Ascending aorta (tissue), 2 donors: ENCODE measurements around the gene RNF103. TPM values are rescaled to one million over a fixed set of nuclear protein-coding genes. Genes with fewer than 3 reads are reported as not detected.
"Not testable (repeated sequence)": the region's sequence is repeated elsewhere in the genome, so short reads cannot be mapped to it uniquely, and the experiment has no call there.

ENCODE experiments used
- DNase-seq, 2 donors: peaks; one replicate each; pipeline ENCODE4 v3.0.0-alpha.2; 2019; ENCODE audit warnings: low spot score in 2 of 2
- H3K27ac ChIP-seq, 2 donors: fragments of 200-600 bp; sonication (generic); one replicate each; pipeline ENCODE4 v1.5.1; 2016 to 2017; ENCODE audit warnings: mild to moderate bottlenecking in 1 of 2
- H3K27me3 ChIP-seq: fragments of 200-600 bp; sonication (generic); one replicate; pipeline ENCODE4 v1.5.1; 2017
- H3K36me3 ChIP-seq, 2 donors: fragments of 200-600 bp; sonication (generic); one replicate each; pipeline ENCODE4 v1.5.1; 2016
- H3K4me1 ChIP-seq, 2 donors: fragments of 200-600 bp; sonication (generic); one replicate each; pipeline ENCODE4 v1.5.1; 2016 to 2017; ENCODE audit warnings: mild to moderate bottlenecking in 1 of 2
- H3K4me3 ChIP-seq, 2 donors: fragments of 200-600 bp; sonication (generic); one replicate each; pipeline ENCODE4 v1.5.1; 2016 to 2017; ENCODE audit warnings: mild to moderate bottlenecking in 1 of 2
- H3K9me3 ChIP-seq, 2 donors: fragments of 200-600 bp; sonication (generic); one replicate each; pipeline ENCODE4 v1.5.1; 2016
- intact Hi-C: fragments of 100-400 bp; cut with DNase I; formaldehyde crosslinking; loops from one replicate; pipeline ENCODE4 v1.15.1; 2023
- total RNA-seq: library from RNA; depleted of rRNA; stranded (reverse); fragments of >200 nt; gene quantifications from one replicate; pipeline ENCODE4 v1.1.0, GENCODE V29; 2016
- TF ChIP-seq, protein P1 (sequence below), 3 experiments: fragments of 200-600 bp in 2 of 3; fragments of 450-650 bp in 1 of 3; sonication (generic) in 2 of 3; IDR thresholded peaks; one replicate each; pipeline ENCODE4 v1.5.1; 2016 to 2019; ENCODE audit warnings: antibody characterized with exemption in 3 of 3, mild to moderate bottlenecking in 1 of 3, moderate library complexity in 1 of 3

The RNF103 gene, protein sequence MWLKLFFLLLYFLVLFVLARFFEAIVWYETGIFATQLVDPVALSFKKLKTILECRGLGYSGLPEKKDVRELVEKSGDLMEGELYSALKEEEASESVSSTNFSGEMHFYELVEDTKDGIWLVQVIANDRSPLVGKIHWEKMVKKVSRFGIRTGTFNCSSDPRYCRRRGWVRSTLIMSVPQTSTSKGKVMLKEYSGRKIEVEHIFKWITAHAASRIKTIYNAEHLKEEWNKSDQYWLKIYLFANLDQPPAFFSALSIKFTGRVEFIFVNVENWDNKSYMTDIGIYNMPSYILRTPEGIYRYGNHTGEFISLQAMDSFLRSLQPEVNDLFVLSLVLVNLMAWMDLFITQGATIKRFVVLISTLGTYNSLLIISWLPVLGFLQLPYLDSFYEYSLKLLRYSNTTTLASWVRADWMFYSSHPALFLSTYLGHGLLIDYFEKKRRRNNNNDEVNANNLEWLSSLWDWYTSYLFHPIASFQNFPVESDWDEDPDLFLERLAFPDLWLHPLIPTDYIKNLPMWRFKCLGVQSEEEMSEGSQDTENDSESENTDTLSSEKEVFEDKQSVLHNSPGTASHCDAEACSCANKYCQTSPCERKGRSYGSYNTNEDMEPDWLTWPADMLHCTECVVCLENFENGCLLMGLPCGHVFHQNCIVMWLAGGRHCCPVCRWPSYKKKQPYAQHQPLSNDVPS
- total RNA-seq, result 20.5 TPM

DNA sequence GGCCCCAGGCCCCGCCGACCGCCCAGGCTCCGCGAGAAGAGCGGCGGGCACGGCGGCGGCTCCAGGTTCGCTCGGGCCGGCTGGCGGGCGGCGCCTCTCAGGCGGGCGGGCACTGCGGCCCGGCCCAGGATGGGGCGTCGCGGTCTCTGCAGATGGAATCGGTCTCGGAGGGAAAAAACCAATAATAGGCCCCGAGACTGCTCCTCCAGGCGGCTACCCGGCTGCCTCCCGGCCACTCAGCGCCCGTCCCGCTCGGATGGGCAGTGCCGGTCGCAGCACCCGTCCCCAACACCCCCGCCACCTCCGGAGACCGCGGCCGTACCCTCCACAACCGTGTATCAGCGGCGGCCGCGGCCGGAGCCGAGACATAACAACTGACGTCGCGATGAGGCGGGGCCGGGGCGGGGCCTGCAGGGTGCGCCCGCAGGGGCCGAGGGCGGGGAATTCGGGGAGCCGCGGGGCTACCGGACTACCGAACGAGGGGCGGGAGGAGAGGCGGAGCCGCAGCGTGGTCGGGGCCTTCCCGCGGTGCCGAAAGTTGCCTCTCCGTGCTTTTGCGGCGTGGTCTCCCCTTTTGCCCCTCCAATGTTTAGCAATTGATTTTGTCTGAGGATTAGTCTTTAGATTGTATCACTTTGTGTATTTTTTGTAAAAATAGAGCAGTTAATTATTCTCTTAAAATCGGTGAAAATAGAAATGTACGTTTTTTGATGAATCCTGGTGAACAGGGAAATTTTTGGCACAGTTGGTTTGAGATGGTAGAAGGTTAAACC is at the start of gene RNF103:
Gene RNF103, minus strand, starts transcription at position 372 of the 773 bp plus-strand sequence. CDS start 979 bp downstream, outside the sequence.
- DNase-seq, result peak; percentile 83 to 98
- intact Hi-C loops, result loop anchor here (1.0 to 10.0 kb wide), 7 partner anchors 61 to 1651 kb away; partner anchors contain the start of genes KCMF1 and KDM3A
- H3K4me3 ChIP-seq, result peak within 1 kb of the TSS; percentile 85 to 94
- H3K27ac ChIP-seq, result peak within 1 kb of the TSS; percentile 94 to 100
- no peaks in the 10 kb centered on the region for H3K27me3 ChIP-seq
- TF ChIP-seq, protein P1, sequence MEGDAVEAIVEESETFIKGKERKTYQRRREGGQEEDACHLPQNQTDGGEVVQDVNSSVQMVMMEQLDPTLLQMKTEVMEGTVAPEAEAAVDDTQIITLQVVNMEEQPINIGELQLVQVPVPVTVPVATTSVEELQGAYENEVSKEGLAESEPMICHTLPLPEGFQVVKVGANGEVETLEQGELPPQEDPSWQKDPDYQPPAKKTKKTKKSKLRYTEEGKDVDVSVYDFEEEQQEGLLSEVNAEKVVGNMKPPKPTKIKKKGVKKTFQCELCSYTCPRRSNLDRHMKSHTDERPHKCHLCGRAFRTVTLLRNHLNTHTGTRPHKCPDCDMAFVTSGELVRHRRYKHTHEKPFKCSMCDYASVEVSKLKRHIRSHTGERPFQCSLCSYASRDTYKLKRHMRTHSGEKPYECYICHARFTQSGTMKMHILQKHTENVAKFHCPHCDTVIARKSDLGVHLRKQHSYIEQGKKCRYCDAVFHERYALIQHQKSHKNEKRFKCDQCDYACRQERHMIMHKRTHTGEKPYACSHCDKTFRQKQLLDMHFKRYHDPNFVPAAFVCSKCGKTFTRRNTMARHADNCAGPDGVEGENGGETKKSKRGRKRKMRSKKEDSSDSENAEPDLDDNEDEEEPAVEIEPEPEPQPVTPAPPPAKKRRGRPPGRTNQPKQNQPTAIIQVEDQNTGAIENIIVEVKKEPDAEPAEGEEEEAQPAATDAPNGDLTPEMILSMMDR (IDR thresholded peaks at IDR 0.05), result no peak
- peaks cover 5 to 8% of the 10 kb centered on the region in 2 donors for H3K36me3 ChIP-seq
- peaks cover 3 to 14% of the 10 kb centered on the region in 2 donors for H3K4me1 ChIP-seq
- no peaks in the 10 kb centered on the region for H3K9me3 ChIP-seq

DNA sequence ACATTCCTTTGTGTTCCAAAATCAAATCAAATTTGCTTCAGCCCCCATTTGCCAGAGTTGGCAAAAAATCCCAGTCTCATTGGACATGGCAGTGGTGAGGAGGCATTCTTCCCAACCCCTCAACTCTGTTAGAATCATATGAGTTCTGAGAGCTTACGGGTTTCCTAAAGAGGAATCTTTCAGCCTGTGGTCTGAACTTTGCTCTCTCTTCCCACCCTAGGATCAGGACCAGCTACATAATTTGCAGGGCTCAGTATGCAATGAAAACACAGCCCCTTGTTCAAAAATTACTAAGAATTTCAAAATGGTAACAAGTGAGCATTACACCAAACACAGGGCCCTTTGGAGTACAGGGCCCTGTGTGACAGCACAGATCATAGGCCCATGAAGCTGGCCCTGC is 49.3 kb upstream of the RNF103 start:
- H3K9me3 ChIP-seq, result peaks cover 0 to 4% of the 10 kb centered on the region in 2 donors
- no peak overlapping the region for H3K27ac ChIP-seq
- TF ChIP-seq, protein P1 (IDR thresholded peaks at IDR 0.05), result no peak
- no peaks in the 10 kb centered on the region for H3K27me3 ChIP-seq
- intact Hi-C loops, result no loop called here
- H3K4me1 ChIP-seq, result peaks cover 0 to 3% of the 10 kb centered on the region in 2 donors
- H3K4me3 ChIP-seq, result no peak overlapping the region
- no peak for DNase-seq
- H3K36me3 ChIP-seq, result no peaks in the 10 kb centered on the region

DNA sequence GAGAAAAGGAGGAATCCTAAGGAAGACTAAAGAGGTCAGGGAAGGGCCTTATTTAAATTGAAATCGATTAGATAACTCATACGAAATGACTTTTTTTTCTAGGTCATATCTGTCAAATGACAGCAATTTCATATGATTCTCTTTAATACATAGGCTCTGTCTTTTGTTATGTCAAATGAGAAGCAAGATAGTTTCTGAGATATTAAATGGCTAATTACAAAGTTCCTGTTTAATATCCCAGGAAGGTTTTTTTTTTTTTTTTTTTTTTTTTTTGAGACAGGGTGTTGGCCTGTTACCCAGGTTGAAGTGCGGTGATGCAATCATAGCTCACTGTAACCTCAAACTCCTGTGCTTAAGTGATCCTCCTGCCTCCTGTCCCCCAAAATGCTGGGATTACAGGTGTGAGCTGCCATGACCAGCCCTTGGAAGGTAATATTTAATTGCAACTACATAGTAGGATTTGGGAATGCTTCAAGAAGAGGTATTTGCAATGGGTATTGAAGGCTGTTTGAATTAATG is 48.4 kb upstream of the RNF103 start:
- TF ChIP-seq, protein P1 (IDR thresholded peaks at IDR 0.05), result no peak
- DNase-seq, result no peak
- no peaks in the 10 kb centered on the region for H3K36me3 ChIP-seq
- no peak overlapping the region for H3K27ac ChIP-seq
- no peak overlapping the region for H3K4me3 ChIP-seq
- peaks cover 0 to 3% of the 10 kb centered on the region in 2 donors for H3K4me1 ChIP-seq
- peaks cover 0 to 4% of the 10 kb centered on the region in 2 donors for H3K9me3 ChIP-seq
- H3K27me3 ChIP-seq, result no peaks in the 10 kb centered on the region
- intact Hi-C loops, result no loop called here

GRCh38 chr2:86671337-86671981 is 47.8 kb upstream of the RNF103 start:
- no peak overlapping the region for H3K4me3 ChIP-seq
- intact Hi-C loops, result no loop called here
- TF ChIP-seq, protein P1 (IDR thresholded peaks at IDR 0.05), result no peak
- H3K27me3 ChIP-seq, result no peaks in the 10 kb centered on the region
- no peak overlapping the region for H3K27ac ChIP-seq
- peaks cover 0 to 3% of the 10 kb centered on the region in 2 donors for H3K4me1 ChIP-seq
- DNase-seq, result no peak
- H3K36me3 ChIP-seq, result no peaks in the 10 kb centered on the region
- peaks cover 0 to 4% of the 10 kb centered on the region in 2 donors for H3K9me3 ChIP-seq

- H3K36me3 ChIP-seq, H3K9me3 ChIP-seq, DNase-seq, H3K4me3 ChIP-seq, H3K4me1 ChIP-seq, intact Hi-C loops, H3K27ac ChIP-seq, H3K27me3 ChIP-seq: not testable (repeated sequence)
Observed at GRCh38 chr2:86669323-86669722, 45.7 kb upstream of the RNF103 start.
